Lower leg skin (tissue), 3 donors: ENCODE data around the gene SMPD1.

Experiments
- CTCF ChIP-seq, 3 donors: fragments of 450-650 bp; IDR thresholded peaks; one replicate each; pipeline ENCODE4 v1.5.1; 2016; ENCODE audit warnings: antibody characterized with exemption in 3 of 3, mild to moderate bottlenecking in 3 of 3, moderate library complexity in 2 of 3
- POLR2A ChIP-seq, 2 donors: fragments of 450-650 bp; IDR thresholded peaks; one replicate each; pipeline ENCODE4 v1.6.1; 2016 to 2017; ENCODE audit warnings: antibody characterized with exemption in 2 of 2, mild to moderate bottlenecking in 1 of 2, moderate library complexity in 1 of 2

GRCh38 chr11:6433998-6434660 is 43.9 kb downstream of the SMPD1 start:
- TF ChIP-seq POLR2A (IDR thresholded peaks at IDR 0.05) (no peak), CTCF (IDR thresholded peaks at IDR 0.05) (no peak)
